IgD-negative memory B cell (primary cell): Measurements from ENCODE around the gene RBPJ. TPM values are rescaled to one million over a fixed set of nuclear protein-coding genes. Genes with fewer than 3 reads are reported as not detected.

ENCODE experiments used
- H3K27ac Mint-ChIP-seq, 3 donors: one replicate each; pipeline ENCODE4 v1.8.0; 2020 to 2022; ENCODE audit warnings: mild to moderate bottlenecking in 3 of 3, mixed read lengths in 3 of 3, moderate library complexity in 1 of 3
- H3K27me3 Mint-ChIP-seq: one replicate; pipeline ENCODE4 v1.8.0; 2021; ENCODE audit warnings: mixed read lengths
- H3K36me3 Mint-ChIP-seq: one replicate; pipeline ENCODE4 v1.8.0; 2020; ENCODE audit warnings: mild to moderate bottlenecking, mixed read lengths
- H3K4me1 Mint-ChIP-seq, 3 donors: one replicate each; pipeline ENCODE4 v1.8.0; 2020 to 2022; ENCODE audit warnings: mixed read lengths in 3 of 3, mild to moderate bottlenecking in 1 of 3
- H3K4me3 Mint-ChIP-seq, 4 donors: one replicate each; pipeline ENCODE4 v1.8.0; 2020 to 2022; ENCODE audit warnings: mild to moderate bottlenecking in 4 of 4, mixed read lengths in 4 of 4, moderate library complexity in 3 of 4
- H3K9me3 Mint-ChIP-seq, 3 donors: one replicate each; pipeline ENCODE4 v1.8.0; 2020 to 2021; ENCODE audit warnings: mixed read lengths in 3 of 3, mild to moderate bottlenecking in 1 of 3
- polyA plus RNA-seq: library from polyadenylated mRNA; unstranded; fragments of 300-500 nt; fragmentation: Illumina TruSeq; gene quantifications from one replicate; pipeline ENCODE4 v1.2.3, GENCODE V29; 2021

Gene RBPJ
- polyA plus RNA-seq, 1 donor from 2014 or later, result 55.5 TPM

DNA sequence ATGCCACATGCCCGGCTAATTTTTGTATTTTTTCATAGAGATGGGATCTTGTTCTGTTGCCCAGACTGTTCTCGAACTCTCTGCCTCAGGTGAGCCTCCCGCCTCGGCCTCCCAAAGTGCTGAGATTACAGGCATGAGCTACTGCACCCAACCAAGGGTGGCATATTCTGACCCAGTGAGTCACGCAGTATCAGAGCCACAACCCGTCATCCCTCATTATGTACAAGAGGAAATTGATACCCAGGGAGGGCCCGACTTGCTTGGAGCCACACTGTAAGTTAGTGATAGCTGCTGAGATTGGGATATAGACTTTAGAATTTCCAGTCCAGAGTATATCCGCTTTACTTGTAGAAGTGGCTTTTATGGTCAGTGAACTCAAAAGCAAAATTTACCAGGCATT is 154.9 kb downstream of the RBPJ start:
- peaks cover 5% of the 10 kb centered on the region for H3K27me3 Mint-ChIP-seq
- no peaks in the 10 kb centered on the region for H3K4me1 Mint-ChIP-seq
- H3K27ac Mint-ChIP-seq, result no peak overlapping the region
- H3K9me3 Mint-ChIP-seq, result no peaks in the 10 kb centered on the region
- H3K36me3 Mint-ChIP-seq, result peaks cover 3% of the 10 kb centered on the region
- no peak overlapping the region for H3K4me3 Mint-ChIP-seq

DNA sequence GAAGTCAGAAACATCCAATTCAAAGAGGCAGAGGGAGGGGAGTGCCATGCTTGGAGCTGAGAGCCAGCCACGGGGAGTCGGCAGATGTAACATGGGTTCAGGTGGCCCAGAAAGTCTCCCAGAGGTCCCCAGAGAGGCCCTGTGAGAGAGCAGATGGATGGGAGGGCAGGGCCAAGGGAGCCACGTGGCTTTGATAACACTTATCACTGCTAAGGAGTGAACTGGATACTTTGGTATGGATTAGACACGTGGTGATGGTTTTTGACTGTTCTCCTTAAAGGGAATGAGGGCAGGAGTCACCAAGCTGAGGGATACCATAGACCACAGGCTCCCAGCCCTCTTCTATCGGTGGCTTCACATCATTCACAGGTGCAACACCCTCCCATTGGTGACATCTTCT is 155.7 kb downstream of the RBPJ start:
- peaks cover 3% of the 10 kb centered on the region for H3K36me3 Mint-ChIP-seq
- no peaks in the 10 kb centered on the region for H3K9me3 Mint-ChIP-seq
- no peak overlapping the region for H3K4me3 Mint-ChIP-seq
- H3K27me3 Mint-ChIP-seq, result peaks cover 4% of the 10 kb centered on the region
- H3K4me1 Mint-ChIP-seq, result no peaks in the 10 kb centered on the region
- H3K27ac Mint-ChIP-seq, result no peak overlapping the region

DNA sequence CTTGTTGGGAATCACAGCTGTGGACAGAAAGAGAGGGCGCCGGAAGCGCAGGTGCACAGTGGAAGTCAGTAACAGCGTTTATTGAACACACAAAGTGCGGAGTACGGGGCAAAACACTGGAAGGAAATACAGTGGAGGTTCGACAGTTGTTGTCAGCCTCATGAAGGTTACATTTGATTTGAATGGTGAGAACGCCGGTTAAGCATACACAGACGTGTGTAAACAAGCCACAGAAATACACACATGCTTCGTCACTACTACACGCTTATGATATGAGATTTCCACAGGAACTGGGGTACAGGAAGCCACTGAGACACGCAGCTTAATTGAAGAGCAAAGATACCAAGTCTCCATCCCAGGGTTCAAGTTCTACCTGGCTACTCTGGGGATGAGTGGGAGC is 157.5 kb downstream of the RBPJ start:
- H3K27me3 Mint-ChIP-seq, result peaks cover 5% of the 10 kb centered on the region
- H3K36me3 Mint-ChIP-seq, result peaks cover 3% of the 10 kb centered on the region
- no peak overlapping the region for H3K27ac Mint-ChIP-seq
- H3K4me3 Mint-ChIP-seq, result no peak overlapping the region
- H3K9me3 Mint-ChIP-seq, result no peaks in the 10 kb centered on the region
- H3K4me1 Mint-ChIP-seq, result no peaks in the 10 kb centered on the region

DNA sequence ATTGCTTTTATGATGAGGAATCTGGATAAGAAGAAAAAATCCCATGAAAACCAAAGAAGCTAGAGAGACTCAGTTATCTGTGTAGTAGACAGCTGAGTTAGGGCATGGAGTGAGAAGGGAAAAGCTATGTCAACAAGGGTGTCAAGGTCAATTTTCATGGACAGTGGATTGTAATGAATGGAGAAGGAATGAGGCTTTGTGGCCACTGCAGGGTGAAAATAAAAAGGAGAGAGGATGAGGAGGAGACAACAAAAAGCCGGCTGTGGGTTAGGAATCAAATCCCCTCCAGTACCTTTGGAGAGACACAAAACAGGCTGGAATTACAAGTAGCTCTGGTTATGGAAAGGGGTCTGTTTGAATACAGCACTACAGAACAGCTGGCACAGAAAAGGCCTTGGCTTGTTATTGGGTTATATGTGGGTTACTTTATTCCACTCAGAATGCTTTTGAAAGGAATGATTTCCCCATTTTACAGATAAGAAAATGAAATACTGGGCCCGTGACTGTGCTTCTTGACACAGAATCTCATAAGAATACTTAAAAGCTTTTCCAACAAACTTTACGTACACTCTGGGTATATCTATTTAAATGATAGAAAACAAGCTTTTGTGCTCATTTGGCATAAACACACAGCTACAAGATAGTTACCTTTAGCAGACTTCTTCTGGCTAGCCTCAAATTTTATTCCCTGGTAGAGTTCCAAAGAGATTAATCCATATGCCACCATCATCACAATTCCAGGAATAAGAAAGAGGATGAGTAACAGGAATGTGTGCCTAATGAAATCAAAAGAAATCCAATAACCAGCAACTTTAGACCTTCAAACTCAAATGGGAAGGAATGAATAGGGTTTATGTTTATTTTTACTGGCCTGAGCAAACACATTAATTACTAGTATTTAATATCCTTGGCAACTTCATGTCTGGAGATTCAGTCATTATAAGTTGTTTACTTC is 162.0 kb downstream of the RBPJ start:
- H3K4me3 Mint-ChIP-seq, result no peak overlapping the region
- H3K36me3 Mint-ChIP-seq, result peaks cover 3% of the 10 kb centered on the region
- H3K4me1 Mint-ChIP-seq, result no peaks in the 10 kb centered on the region
- no peak overlapping the region for H3K27ac Mint-ChIP-seq
- peaks cover 2% of the 10 kb centered on the region for H3K27me3 Mint-ChIP-seq
- H3K9me3 Mint-ChIP-seq, result no peaks in the 10 kb centered on the region

DNA sequence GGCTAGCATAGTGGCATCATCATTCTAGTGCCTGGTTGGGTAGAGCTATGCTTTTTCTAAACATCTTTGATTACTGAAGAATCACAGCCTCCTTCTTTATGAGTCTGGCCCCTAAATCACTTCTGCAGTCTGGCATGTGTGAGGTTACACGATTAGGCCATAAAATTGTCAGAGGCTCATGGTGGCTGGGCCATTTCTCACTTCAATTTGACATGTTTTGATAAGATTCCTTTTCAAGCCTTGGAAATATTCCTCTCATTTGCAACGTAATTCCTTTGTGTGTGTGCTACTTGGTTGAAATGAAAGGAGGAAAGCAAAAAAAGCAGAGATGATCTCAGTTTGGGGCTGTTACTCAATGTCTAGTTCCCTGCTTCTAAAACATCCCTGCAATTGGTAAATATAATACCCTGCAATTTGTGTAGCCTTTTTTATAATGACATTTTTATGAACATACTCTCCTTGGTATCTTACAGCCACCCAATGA is 163.3 kb downstream of the RBPJ start:
- H3K4me1 Mint-ChIP-seq, result no peaks in the 10 kb centered on the region
- no peaks in the 10 kb centered on the region for H3K9me3 Mint-ChIP-seq
- no peak overlapping the region for H3K27ac Mint-ChIP-seq
- no peak overlapping the region for H3K4me3 Mint-ChIP-seq
- peaks cover 2% of the 10 kb centered on the region for H3K27me3 Mint-ChIP-seq
- no peaks in the 10 kb centered on the region for H3K36me3 Mint-ChIP-seq

DNA sequence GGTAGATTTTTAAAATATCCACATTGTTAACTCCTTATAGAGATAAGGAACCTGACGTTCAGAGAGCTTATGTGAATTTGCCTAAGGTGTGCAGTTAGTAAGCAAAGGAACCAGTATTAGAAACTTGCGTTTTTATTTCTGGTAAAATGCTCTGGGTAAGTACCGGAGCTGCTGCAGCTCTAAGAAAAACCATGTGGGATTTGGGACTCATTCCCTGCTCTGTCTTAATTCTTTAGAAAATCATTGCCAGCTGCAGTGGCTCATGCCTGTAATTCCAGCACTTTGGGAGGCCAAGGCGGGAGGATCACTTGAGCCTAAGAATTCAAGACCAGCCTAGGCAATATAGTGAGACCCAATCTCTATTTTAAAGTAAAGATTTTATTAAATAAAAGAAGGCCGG is 163.7 kb downstream of the RBPJ start:
- Mint-ChIP-seq H3K27ac (no peak overlapping the region), H3K27me3 (peaks cover 7% of the 10 kb centered on the region), H3K36me3 (no peaks in the 10 kb centered on the region), H3K9me3 (no peaks in the 10 kb centered on the region), H3K4me3 (no peak overlapping the region), H3K4me1 (no peaks in the 10 kb centered on the region)

Other genes starting within 250 kb of the RBPJ start
- not detected for gene CCKAR, start 169.5 kb downstream of the RBPJ start, polyA plus RNA-seq